PC-3 (cell line): ENCODE results near the gene HOXA2. TPM values are rescaled to one million over a fixed set of nuclear protein-coding genes. Genes with fewer than 3 reads are reported as not detected.

ENCODE experiments used
- ATAC-seq: fragments of 200-7000 bp; cut with Tn5 transposase; 2 replicates; pipeline ENCODE4 v1.9.1; 2020; ENCODE audit warnings: mild to moderate bottlenecking, moderate library complexity
- BruUV-seq: library from RNA; stranded (reverse); fragments of 400-500 nt; replicated peaks from 2 replicates; lab custom pipeline; 2021; lab: Mats Ljungman, UMichigan
- CTCF ChIA-PET: fragments of 300-600 bp; sonication (Branson Sonifier 250); formaldehyde crosslinking; loops from one replicate; lab custom pipeline; 2022; ENCODE audit warnings: antibody characterized with exemption; lab: Charles Lee
- POLR2A ChIA-PET: fragments of 300-600 bp; sonication (Branson Sonifier 250); formaldehyde crosslinking; loops from one replicate; lab custom pipeline; 2022; ENCODE audit warnings: antibody characterized with exemption; ENCODE audit not compliant: unreplicated experiment; lab: Charles Lee
- DNase-seq: peaks from one replicate; pipeline ENCODE4 v3.0.0-alpha.2; 2015
- H2AFZ ChIP-seq: fragments of 300-600 bp; sonication (generic); 2 replicates; pipeline ENCODE4 v1.6.0; 2016; ENCODE audit warnings: antibody characterized with exemption, low read length
- H3F3A ChIP-seq: fragments of 300-600 bp; sonication (generic); one replicate; pipeline ENCODE4 v1.6.0; 2017; ENCODE audit warnings: antibody characterized with exemption, low read length, control low read depth, mild to moderate bottlenecking; ENCODE audit not compliant: unreplicated experiment
- H3K27ac ChIP-seq: fragments of 300-600 bp; sonication (generic); 2 replicates; pipeline ENCODE4 v1.5.1; 2016; ENCODE audit warnings: mild to moderate bottlenecking, low read length
- H3K27me3 ChIP-seq: fragments of 300-600 bp; sonication (generic); 2 replicates; pipeline ENCODE4 v1.6.1; 2016; ENCODE audit warnings: low read length, mixed read lengths
- H3K36me3 ChIP-seq: fragments of 300-600 bp; sonication (generic); 2 replicates; pipeline ENCODE4 v1.6.1; 2016; ENCODE audit warnings: low read depth, mixed run types, low read length, mixed read lengths
- H3K4me1 ChIP-seq: fragments of 300-600 bp; sonication (generic); 2 replicates; pipeline ENCODE4 v1.5.1; 2016; ENCODE audit warnings: low read length; ENCODE audit not compliant: insufficient read depth
- H3K4me2 ChIP-seq: fragments of 300-600 bp; sonication (generic); 2 replicates; pipeline ENCODE4 v1.6.0; 2016; ENCODE audit warnings: low read length
- H3K4me3 ChIP-seq: fragments of 300-600 bp; sonication (generic); 2 replicates; pipeline ENCODE4 v1.5.1; 2016; ENCODE audit warnings: mild to moderate bottlenecking, low read length, mixed read lengths
- H3K79me2 ChIP-seq: fragments of 300-600 bp; sonication (generic); 2 replicates; pipeline ENCODE4 v1.6.1; 2017; ENCODE audit warnings: low read length, mixed read lengths
- H3K9ac ChIP-seq: fragments of 300-600 bp; sonication (generic); 2 replicates; pipeline ENCODE4 v1.6.0; 2016; ENCODE audit warnings: mild to moderate bottlenecking, low read length
- H3K9me2 ChIP-seq: fragments of 300-600 bp; sonication (generic); replicated peaks from 2 replicates; pipeline ENCODE4 v1.6.1; 2016; ENCODE audit warnings: mixed run types, low read length, mixed read lengths
- H3K9me3 ChIP-seq: fragments of 300-600 bp; sonication (generic); 2 replicates; pipeline ENCODE4 v1.6.1; 2016; ENCODE audit warnings: low read length, mixed read lengths
- H4K20me1 ChIP-seq: fragments of 300-600 bp; sonication (generic); 2 replicates; pipeline ENCODE4 v1.6.1; 2016; ENCODE audit warnings: low read length, mixed read lengths
- CTCF ChIP-seq: fragments of 300-600 bp; sonication (generic); conservative IDR thresholded peaks from 2 replicates; pipeline ENCODE4 v1.5.1; 2017; ENCODE audit warnings: antibody characterized with exemption, low read depth, mild to moderate bottlenecking, low read length
- EZH2 ChIP-seq: fragments of 300-600 bp; sonication (generic); IDR thresholded peaks from one replicate; pipeline ENCODE4 v1.6.1; 2017; ENCODE audit warnings: antibody characterized with exemption, mild to moderate bottlenecking, low read length; ENCODE audit not compliant: unreplicated experiment
- EZH2phosphoT487 ChIP-seq: fragments of 300-600 bp; sonication (generic); IDR thresholded peaks from 2 replicates; pipeline ENCODE4 v1.6.1; 2018; ENCODE audit warnings: mild to moderate bottlenecking, antibody characterized with exemption, low read length, borderline replicate concordance
- intact Hi-C: fragments of 100-400 bp; cut with micrococcal nuclease; formaldehyde crosslinking; loops from 2 replicates; pipeline ENCODE4 v1.9.0; 2023
- total RNA-seq: library from RNA; depleted of rRNA; stranded (reverse); fragments of >200 nt; gene quantifications from 2 replicates; pipeline ENCODE4 v1.2.3, GENCODE V29; 2014

The HOXA2 gene
- total RNA-seq, 1 experiment from 2014 or later, result 0.07 TPM

GRCh38 chr7:27148756-27149641, 46.5 kb upstream of the HOXA2 start:
- Histone ChIP-seq H3K36me3 (peaks cover 13% of the 10 kb centered on the region; the same call in 1 of the 2 replicates), H3K79me2 (peaks cover 71% of the 10 kb centered on the region), H3K9ac (peak overlapping the region; percentile 73), H3K4me3 (peak overlapping the region; percentile 78), H3K27me3 (no peaks in the 10 kb centered on the region), H3K4me2 (peak overlapping the region; percentile 92), H3K9me2 (no peaks in the 10 kb centered on the region), H2AFZ (peak overlapping the region; percentile 73), H3F3A (no peaks in the 10 kb centered on the region), H3K4me1 (peaks cover 29% of the 10 kb centered on the region), H3K9me3 (no peaks in the 10 kb centered on the region), H4K20me1 (no peaks in the 10 kb centered on the region), H3K27ac (peak overlapping the region; percentile 84)
- ATAC-seq, result peak; percentile 35
- ChIA-PET POLR2A (interaction anchor here (0.5 to 1.4 kb wide), 6 partner anchors 14 to 52 kb away, joined by 3 to 12 read pairs (median 4); no protein-coding TSS in a partner anchor), CTCF (interaction anchor here (0.6 to 1.1 kb wide), 4 partner anchors 9 to 53 kb away, joined by 3 read pairs; partner anchors contain the start of genes HOXA1 and HOXA4)
- intact Hi-C loops, result loop anchor here (1.0 to 2.0 kb wide), 4 partner anchors 15 to 51 kb away; partner anchors contain the start of gene HOXA9
- TF ChIP-seq EZH2, result no peak
- no peak for TF ChIP-seq CTCF
- TF ChIP-seq EZH2phosphoT487, result no peak
- DNase-seq, result peak; percentile 69
- no TSS peak for BruUV-seq

- POLR2A ChIA-PET, result interaction anchor here (0.6 to 1.4 kb wide), 5 partner anchors 14 to 52 kb away, joined by 3 to 12 read pairs (median 4); no protein-coding TSS in a partner anchor
- Histone ChIP-seq H3K79me2 (peaks cover 70% of the 10 kb centered on the region), H3K4me1 (peaks cover 28% of the 10 kb centered on the region), H3K27ac (peak overlapping the region; percentile 84), H3K36me3 (peaks cover 13% of the 10 kb centered on the region; the same call in 1 of the 2 replicates), H3K4me2 (peak overlapping the region; percentile 92), H3K27me3 (no peaks in the 10 kb centered on the region), H3K9me2 (no peaks in the 10 kb centered on the region), H3F3A (no peaks in the 10 kb centered on the region), H4K20me1 (no peaks in the 10 kb centered on the region), H3K4me3 (peak overlapping the region; percentile 78), H3K9ac (peak overlapping the region; percentile 73), H2AFZ (peak overlapping the region; percentile 73), H3K9me3 (no peaks in the 10 kb centered on the region)
- TF ChIP-seq CTCF (no peak), EZH2phosphoT487 (no peak), EZH2 (no peak)
- BruUV-seq, result no TSS peak
- intact Hi-C loops, result loop anchor here (2.0 kb wide), 1 partner anchor 17 kb away; the partner anchor contains the start of gene HOXA9
- ATAC-seq (peak; percentile 31), DNase-seq (peak; percentile 72)
- CTCF ChIA-PET, result interaction anchor here (0.6 to 1.1 kb wide), 2 partner anchors 9 to 17 kb away, joined by 3 read pairs; partner anchors contain the start of gene HOXA4
These were observed 45.7 kb upstream of the HOXA2 start for GRCh38 chr7:27148031-27148755.
